ENCODE data around the gene BMP8A.

Gene BMP8A

DNA sequence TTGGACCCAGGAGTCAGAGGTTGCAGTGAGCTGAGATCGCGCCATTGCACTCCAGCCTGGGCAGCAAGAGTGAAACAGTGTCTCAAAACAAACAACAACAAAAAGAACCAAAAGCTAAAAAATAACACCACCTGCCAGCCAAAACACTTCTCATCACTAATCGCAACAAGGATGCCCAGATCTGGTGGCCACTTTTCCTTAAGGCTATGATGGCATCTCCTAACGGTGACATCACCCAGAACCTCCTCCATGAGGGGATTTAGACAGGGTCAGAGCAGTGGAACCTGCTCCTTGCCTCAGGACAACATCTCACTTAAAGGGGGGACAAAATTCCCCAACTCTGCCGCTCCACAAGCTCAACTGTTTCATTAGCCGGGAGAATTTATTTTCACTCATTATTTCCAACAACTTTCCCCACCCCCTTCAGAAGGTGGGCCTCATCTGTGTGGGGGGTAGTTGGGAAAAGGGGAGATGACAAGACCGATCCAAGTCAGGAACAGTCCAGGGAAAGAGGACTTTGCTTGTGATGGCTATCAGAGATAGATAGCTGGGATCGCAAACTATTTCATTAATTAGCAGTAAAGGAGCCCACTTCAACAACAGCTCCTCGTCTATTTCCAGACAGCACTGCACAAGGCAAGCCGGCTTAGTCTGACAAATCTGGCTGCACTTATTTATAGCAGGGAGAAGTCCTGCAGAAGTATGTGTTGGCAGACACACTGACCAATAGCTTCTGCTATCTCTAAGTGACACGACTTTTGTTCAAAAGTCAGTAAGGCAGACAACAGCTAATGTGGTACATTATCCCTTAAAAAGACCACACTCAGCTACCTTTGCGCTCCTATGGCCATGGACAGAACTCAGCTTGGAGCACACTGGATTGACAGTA, 82.5 kb downstream of the BMP8A start (continued):
- no peak for TF ChIP-seq ZBTB6 (tag by site-specific recombination; IDR thresholded peaks at IDR 0.05)
- no peak for TF ChIP-seq ZNF266 (tag by site-specific recombination; IDR thresholded peaks at IDR 0.05; ENCODE audit: low read depth)
- TF ChIP-seq, protein P1, sequence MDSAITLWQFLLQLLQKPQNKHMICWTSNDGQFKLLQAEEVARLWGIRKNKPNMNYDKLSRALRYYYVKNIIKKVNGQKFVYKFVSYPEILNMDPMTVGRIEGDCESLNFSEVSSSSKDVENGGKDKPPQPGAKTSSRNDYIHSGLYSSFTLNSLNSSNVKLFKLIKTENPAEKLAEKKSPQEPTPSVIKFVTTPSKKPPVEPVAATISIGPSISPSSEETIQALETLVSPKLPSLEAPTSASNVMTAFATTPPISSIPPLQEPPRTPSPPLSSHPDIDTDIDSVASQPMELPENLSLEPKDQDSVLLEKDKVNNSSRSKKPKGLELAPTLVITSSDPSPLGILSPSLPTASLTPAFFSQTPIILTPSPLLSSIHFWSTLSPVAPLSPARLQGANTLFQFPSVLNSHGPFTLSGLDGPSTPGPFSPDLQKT (IDR thresholded peaks at IDR 0.05; ENCODE audit: borderline replicate concordance, low read depth, low read length): no peak
- TF ChIP-seq ZNF292 (tag by site-specific recombination; IDR thresholded peaks at IDR 0.05; ENCODE audit: borderline replicate concordance, low read depth): no peak

DNA sequence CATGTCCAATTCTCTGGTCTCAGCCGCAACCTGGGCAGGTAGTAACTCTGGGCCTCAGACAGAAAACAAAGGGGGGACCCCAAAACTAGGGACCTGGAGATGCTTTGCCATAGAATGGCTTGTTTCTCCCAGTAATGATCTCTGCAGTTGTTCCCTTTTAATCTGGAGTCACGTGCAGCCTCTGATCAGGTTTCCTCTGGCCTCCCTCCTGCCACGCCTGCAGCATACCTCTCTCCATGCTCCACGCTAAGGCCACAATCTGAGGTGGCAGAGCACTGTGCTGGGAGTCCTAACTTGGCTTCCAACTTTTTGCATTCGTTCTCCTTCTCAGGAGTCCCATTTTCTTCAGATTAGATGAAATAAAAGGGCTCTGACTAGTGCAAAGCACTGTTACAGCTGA, 83.2 kb downstream of the BMP8A start:
- Histone ChIP-seq H3K27ac (ENCODE audit: extremely low read depth, low read depth, low read length) (peak overlapping the region; percentile 75; the same call in 1 of the 2 replicates), H3K36me3 (ENCODE audit: control insufficient read depth in 2 of 2, insufficient read depth in 1 of 2, low read length in 2 of 2) (peaks cover 12 to 61% of the 10 kb centered on the region in 2 experiments)
- TF ChIP-seq ZNF791 (tag by site-specific recombination; IDR thresholded peaks at IDR 0.05) (no peak), REST (tag by site-specific recombination; IDR thresholded peaks at IDR 0.05) (no peak), ZXDB (tag by site-specific recombination; IDR thresholded peaks at IDR 0.05) (0 out of 2 replicates have a peak, but pooled peaks have one; percentile 28), KLF17 (tag by site-specific recombination; IDR thresholded peaks at IDR 0.05) (peak; percentile 37; the same call in 1 of the 2 replicates), ZFP69B (tag by site-specific recombination; IDR thresholded peaks at IDR 0.05) (peak; percentile 57), PRDM10 (tag by site-specific recombination; IDR thresholded peaks at IDR 0.05) (no peak), GLIS1 (tag by site-specific recombination; IDR thresholded peaks at IDR 0.05) (peak; percentile 69; the same call in 1 of the 2 replicates), ZNF692 (tag by site-specific recombination; IDR thresholded peaks at IDR 0.05) (peak; percentile 80), GFI1B (tag by site-specific recombination; IDR thresholded peaks at IDR 0.05) (no peak), IKZF3 (tag by site-specific recombination; IDR thresholded peaks at IDR 0.05) (no peak), FEZF1 (tag by site-specific recombination; IDR thresholded peaks at IDR 0.05) (no peak), HOXD13 (CRISPR knock-in tag; IDR thresholded peaks at IDR 0.05; ENCODE audit: borderline replicate concordance) (no peak), ZNF473 (tag by site-specific recombination; IDR thresholded peaks at IDR 0.05) (no peak), ZNF10 (tag by site-specific recombination; IDR thresholded peaks at IDR 0.05) (peak; percentile 51; the same call in 1 of the 2 replicates), SP7 (tag by site-specific recombination; IDR thresholded peaks at IDR 0.05) (peak; percentile 43; the same call in 1 of the 2 replicates), ZIC2 (tag by site-specific recombination; IDR thresholded peaks at IDR 0.05) (peak; percentile 36; the same call in 1 of the 2 replicates), ZBTB17 (tag by site-specific recombination; IDR thresholded peaks at IDR 0.05) (peak; percentile 64), ZNF184 (tag by site-specific recombination; IDR thresholded peaks at IDR 0.05) (no peak), ZNF121 (tag by site-specific recombination; IDR thresholded peaks at IDR 0.05) (no peak)

More for the DNA sequence above, 83.2 kb downstream of the BMP8A start:
- Histone ChIP-seq H3K4me1 (ENCODE audit: control insufficient read depth, insufficient read depth, low read length) (0 out of 2 replicates have a peak, but pooled peaks cover 3% of the 10 kb centered on the region), H3K4me3 (ENCODE audit: low read depth, low read length) (peak overlapping the region; percentile 76), H3K9me3 (ENCODE audit: control insufficient read depth, insufficient read depth, low read depth, low read length) (no peaks in the 10 kb centered on the region)
- ChIA-PET CTCF (interaction anchor here (0.6 to 2.7 kb wide), 5 partner anchors 14 to 272 kb away, joined by 3 to 10 read pairs (median 4); no protein-coding TSS in a partner anchor), POLR2A (interaction anchor here (0.7 to 1.7 kb wide), 6 partner anchors 9 to 469 kb away, joined by 3 to 7 read pairs (median 3); partner anchors contain the start of genes BMP8B and PPIE)

Measured in HEK293 (cell line).